Testis (tissue), 3 donors: ENCODE data around the gene RERE. TPM values are rescaled to one million over a fixed set of nuclear protein-coding genes. Genes with fewer than 3 reads are reported as not detected.

Source experiments
- DNase-seq: peaks from one replicate; pipeline ENCODE4 v3.0.0-alpha.2; 2019
- H3K27ac ChIP-seq, 2 donors: fragments of 200-600 bp; sonication (generic); one replicate each; pipeline ENCODE4 v1.5.1; 2019
- H3K27me3 ChIP-seq: fragments of 200-600 bp; sonication (generic); one replicate; pipeline ENCODE4 v1.5.1; 2019
- H3K36me3 ChIP-seq: fragments of 200-600 bp; sonication (generic); one replicate; pipeline ENCODE4 v1.5.1; 2017; ENCODE audit warnings: low read depth; ENCODE audit errors: missing control alignments
- H3K4me1 ChIP-seq: fragments of 200-600 bp; sonication (generic); one replicate; pipeline ENCODE4 v1.5.1; 2019
- H3K4me3 ChIP-seq, 2 donors: fragments of 200-600 bp; sonication (generic); one replicate each; pipeline ENCODE4 v1.5.1; 2017 to 2019
- H3K9me3 ChIP-seq: fragments of 200-600 bp; sonication (generic); one replicate; pipeline ENCODE4 v1.5.1; 2017
- CTCF ChIP-seq, 3 experiments: fragments of 450-650 bp in 2 of 3; fragments of 200-600 bp in 1 of 3; sonication (generic) in 1 of 3; IDR thresholded peaks; one replicate each; pipeline ENCODE4 v1.5.1; 2016 to 2019; ENCODE audit warnings: antibody characterized with exemption in 3 of 3, mild to moderate bottlenecking in 2 of 3, moderate library complexity in 1 of 3
- POLR2A ChIP-seq: fragments of 450-650 bp; IDR thresholded peaks from one replicate; pipeline ENCODE4 v1.6.1; 2017; ENCODE audit warnings: antibody characterized with exemption, mild to moderate bottlenecking, moderate library complexity
- WGBS, 2 donors: methylation state at CpG; one replicate each; pipeline ENCODE4 v1.1.5; 2018; 5-methylcytosine and 5-hydroxymethylcytosine counted together
- intact Hi-C: fragments of 100-400 bp; cut with DNase I; formaldehyde crosslinking; loops from one replicate; pipeline ENCODE4 v1.15.1; 2023; ENCODE audit warnings: low total_unique reads
- polyA plus RNA-seq: library from polyadenylated mRNA; stranded (reverse); fragments of 350-450 nt; fragmentation: Illumina TruSeq; extraction: RNeasy Lipid Tissue Mini Kit (QIAGEN cat#74804); gene quantifications from one replicate; pipeline ENCODE4 v1.2.3, GENCODE V29; 2014; ENCODE audit warnings: low read depth, low replicate concordance; ENCODE audit not compliant: insufficient read depth
- total RNA-seq, 2 donors: library from RNA; depleted of rRNA; stranded (reverse); fragments of >200 nt; gene quantifications; one replicate each; pipeline ENCODE4 v1.2.3, GENCODE V29; 2016

RERE gene
- total and polyA plus RNA-seq, 3 donors from 2014 or later: 90.8 to 229 (median 203) TPM

GRCh38 chr1:8689431-8690252, 127.8 kb downstream of the RERE start:
- WGBS, 2 donors: 88 to 94% methylated on average over 6 of the region's 6 CpGs

GRCh38 chr1:8687538-8687937, 129.9 kb downstream of the RERE start:
- intact Hi-C loops: no loop called here
- no peak overlapping the region for H3K4me3 ChIP-seq
- no peak for TF ChIP-seq CTCF (IDR thresholded peaks at IDR 0.05)
- no peak for TF ChIP-seq POLR2A
- WGBS, 2 donors: 83 to 95% methylated on average over 2 of the region's 2 CpGs
- no peak for DNase-seq
- peaks cover 11% of the 10 kb centered on the region for H3K4me1 ChIP-seq
- H3K36me3 ChIP-seq: no peaks in the 10 kb centered on the region
- H3K27me3 ChIP-seq: no peaks in the 10 kb centered on the region
- H3K9me3 ChIP-seq: no peaks in the 10 kb centered on the region
- H3K27ac ChIP-seq: no peak overlapping the region

More at GRCh38 chr1:8689431-8690252, 127.8 kb downstream of the RERE start:
- Histone ChIP-seq H3K27me3 (no peaks in the 10 kb centered on the region), H3K4me1 (peaks cover 11% of the 10 kb centered on the region), H3K4me3 (no peak overlapping the region), H3K36me3 (no peaks in the 10 kb centered on the region), H3K9me3 (no peaks in the 10 kb centered on the region), H3K27ac (no peak overlapping the region)
- intact Hi-C loops: no loop called here
- TF ChIP-seq CTCF (IDR thresholded peaks at IDR 0.05) (no peak), POLR2A (no peak)
- no peak for DNase-seq

GRCh38 chr1:8687039-8687438, 130.4 kb downstream of the RERE start:
- H3K27me3 ChIP-seq: no peaks in the 10 kb centered on the region
- WGBS, 2 donors: 17 to 38% methylated on average over 4 of the region's 4 CpGs
- no peaks in the 10 kb centered on the region for H3K36me3 ChIP-seq
- H3K27ac ChIP-seq: peak overlapping the region in 1 of 2 donors; percentile 9
- intact Hi-C loops: no loop called here
- H3K4me3 ChIP-seq: no peak overlapping the region
- TF ChIP-seq CTCF (IDR thresholded peaks at IDR 0.05): no peak
- no peak for TF ChIP-seq POLR2A
- H3K4me1 ChIP-seq: peaks cover 11% of the 10 kb centered on the region
- H3K9me3 ChIP-seq: no peaks in the 10 kb centered on the region
- DNase-seq: peak; percentile 31

- DNase-seq: no peak
- Histone ChIP-seq H3K9me3 (no peaks in the 10 kb centered on the region), H3K27me3 (no peaks in the 10 kb centered on the region), H3K4me1 (peaks cover 11% of the 10 kb centered on the region), H3K36me3 (no peaks in the 10 kb centered on the region), H3K4me3 (no peak overlapping the region), H3K27ac (no peak overlapping the region)
- intact Hi-C loops: no loop called here
- WGBS, 2 donors: 84 to 92% methylated on average over 8 of the region's 8 CpGs
- TF ChIP-seq POLR2A (no peak), CTCF (IDR thresholded peaks at IDR 0.05) (no peak)
Observed at GRCh38 chr1:8685463-8685862, 132.0 kb downstream of the RERE start.

- no peak for DNase-seq
- Histone ChIP-seq H3K27me3 (no peaks in the 10 kb centered on the region), H3K27ac (no peak overlapping the region), H3K4me1 (peaks cover 11% of the 10 kb centered on the region), H3K4me3 (no peak overlapping the region), H3K9me3 (no peaks in the 10 kb centered on the region), H3K36me3 (no peaks in the 10 kb centered on the region)
- TF ChIP-seq POLR2A (no peak), CTCF (IDR thresholded peaks at IDR 0.05) (no peak)
- intact Hi-C loops: no loop called here
- 92 to 100% methylated on average over 1 of the region's 1 CpG for WGBS, 2 donors
Observed at GRCh38 chr1:8684590-8684989, 132.8 kb downstream of the RERE start.
